AG09309 (cell line): Measurements from ENCODE around the gene LDOC1.

Source experiments
- DNase-seq: peaks from one replicate; pipeline ENCODE4 v3.0.0-alpha.2; 2010; ENCODE audit warnings: low read depth
- H3K4me3 ChIP-seq: 2 replicates; pipeline ENCODE4 v1.5.1; 2011; ENCODE audit warnings: mild to moderate bottlenecking, low read depth, low read length, moderate library complexity; ENCODE audit not compliant: control insufficient read depth
- TF ChIP-seq, protein P1 (sequence below): IDR thresholded peaks from 2 replicates; pipeline ENCODE4 v1.5.1; 2011; ENCODE audit warnings: mild to moderate bottlenecking, low read depth, low read length, inconsistent platforms; ENCODE audit not compliant: insufficient read depth, control insufficient read depth; ENCODE audit errors: missing control alignments

The LDOC1 gene

GRCh38 chrX:141133272-141133671 is 43.7 kb downstream of the LDOC1 start:
- TF ChIP-seq, protein P1, sequence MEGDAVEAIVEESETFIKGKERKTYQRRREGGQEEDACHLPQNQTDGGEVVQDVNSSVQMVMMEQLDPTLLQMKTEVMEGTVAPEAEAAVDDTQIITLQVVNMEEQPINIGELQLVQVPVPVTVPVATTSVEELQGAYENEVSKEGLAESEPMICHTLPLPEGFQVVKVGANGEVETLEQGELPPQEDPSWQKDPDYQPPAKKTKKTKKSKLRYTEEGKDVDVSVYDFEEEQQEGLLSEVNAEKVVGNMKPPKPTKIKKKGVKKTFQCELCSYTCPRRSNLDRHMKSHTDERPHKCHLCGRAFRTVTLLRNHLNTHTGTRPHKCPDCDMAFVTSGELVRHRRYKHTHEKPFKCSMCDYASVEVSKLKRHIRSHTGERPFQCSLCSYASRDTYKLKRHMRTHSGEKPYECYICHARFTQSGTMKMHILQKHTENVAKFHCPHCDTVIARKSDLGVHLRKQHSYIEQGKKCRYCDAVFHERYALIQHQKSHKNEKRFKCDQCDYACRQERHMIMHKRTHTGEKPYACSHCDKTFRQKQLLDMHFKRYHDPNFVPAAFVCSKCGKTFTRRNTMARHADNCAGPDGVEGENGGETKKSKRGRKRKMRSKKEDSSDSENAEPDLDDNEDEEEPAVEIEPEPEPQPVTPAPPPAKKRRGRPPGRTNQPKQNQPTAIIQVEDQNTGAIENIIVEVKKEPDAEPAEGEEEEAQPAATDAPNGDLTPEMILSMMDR: no peak
- no peak for DNase-seq
- no peak overlapping the region for H3K4me3 ChIP-seq

DNA sequence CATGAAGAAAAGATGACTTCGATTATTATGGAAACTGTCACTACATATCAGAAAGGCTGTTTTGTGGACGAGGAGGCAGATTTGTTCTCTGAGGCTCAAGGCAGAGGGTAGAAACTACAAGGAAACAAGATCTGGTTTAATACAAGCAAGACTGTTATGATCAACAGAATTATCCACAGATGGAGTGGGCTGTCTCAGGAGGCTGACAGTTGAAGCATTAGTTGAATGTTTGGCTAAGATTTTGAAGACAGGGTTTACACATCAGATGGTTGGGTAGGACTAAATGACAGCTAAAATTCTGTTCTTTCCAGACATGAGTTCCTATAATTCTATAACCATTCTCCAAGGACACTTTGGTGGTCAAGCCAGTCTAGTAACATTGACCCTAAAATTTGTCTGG is 49.8 kb downstream of the LDOC1 start:
- TF ChIP-seq, protein P1: no peak
- H3K4me3 ChIP-seq: no peak overlapping the region
- DNase-seq: no peak
